Spleen (tissue), 7 donors: ENCODE results near the gene SMAD6.

Source experiments
- CTCF ChIP-seq, 11 experiments: fragments of 200-600 bp in 7 of 11; fragments of 450-650 bp in 4 of 11; sonication (generic) in 4 of 11; IDR thresholded peaks in 8 of 11; conservative IDR thresholded peaks in 3 of 11; 1 replicate in 7 of 11; 2 replicates in 4 of 11; pipeline versions ENCODE4 v1.4.0 to v1.8.0; 2016 to 2021; ENCODE audit warnings: antibody characterized with exemption in 11 of 11, inconsistent platforms in 4 of 11, mild to moderate bottlenecking in 1 of 11
- POLR2AphosphoS5 ChIP-seq, 3 donors: sonication (generic); formaldehyde crosslinking; IDR thresholded peaks; one replicate each; pipeline ENCODE4 v1.5.1; 2017; ENCODE audit warnings: antibody characterized with exemption in 3 of 3
- donor health status: DM: no; HTN: no; CAD: no; lungs with moderate emphysema.
- donor health status: DM: no; HTN: no; CAD: no.
- donor health status: DM: no; HTN: no; CAD: no.

- no peak for TF ChIP-seq CTCF (IDR thresholded peaks at IDR 0.05 in 8 of 11, conservative IDR thresholded peaks at IDR 0.05 in 3 of 11)
- no peak for TF ChIP-seq POLR2AphosphoS5 (IDR thresholded peaks at IDR 0.05)
These were observed 42.7 kb upstream of the SMAD6 start for GRCh38 chr15:66659384-66659783.
